ENCODE data around the gene RAD51B.

Gene RAD51B

DNA sequence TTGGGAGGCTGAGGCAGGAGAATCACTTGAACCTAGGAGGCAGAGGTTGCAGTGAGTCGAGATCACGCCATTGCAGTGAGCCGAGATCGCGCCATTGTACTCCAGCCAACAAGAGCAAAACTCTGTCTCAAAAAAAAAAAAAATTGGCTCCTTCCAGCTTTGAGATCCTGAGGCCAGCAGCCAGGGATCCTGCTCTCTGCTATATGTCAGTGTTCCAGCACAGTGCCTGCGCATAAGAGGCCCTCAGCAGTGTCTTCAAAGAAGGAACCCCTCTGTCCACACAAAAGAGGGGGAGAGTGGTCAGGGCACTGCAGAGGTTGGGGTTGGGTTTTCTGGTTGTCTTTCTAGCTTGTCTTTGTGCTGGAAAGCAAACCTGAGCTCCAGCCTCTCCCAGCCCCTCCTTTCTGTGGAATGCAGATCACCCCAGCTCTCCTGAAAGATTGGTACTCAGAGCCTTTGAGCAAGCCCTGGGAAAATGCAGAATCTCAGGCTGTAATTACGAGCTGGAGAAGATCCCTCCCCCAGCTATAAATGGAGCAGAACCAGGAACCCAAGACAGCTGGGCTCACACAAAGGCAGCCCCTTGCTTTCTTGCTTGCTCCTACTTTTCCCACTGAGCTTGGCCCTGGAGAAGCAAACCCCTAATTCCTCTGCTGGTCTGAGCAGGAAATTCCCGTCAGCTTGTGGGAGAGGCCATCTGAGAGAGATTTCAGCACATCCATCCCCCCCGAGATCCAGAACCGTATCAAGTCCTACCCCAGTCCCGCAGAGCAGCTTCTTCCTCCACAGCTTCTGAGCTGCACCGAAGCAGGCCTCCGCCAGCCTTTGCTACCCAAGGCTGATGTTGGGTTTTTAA lies 767.5 kb downstream of the RAD51B start:
- H3K4me3 ChIP-seq (replicated peaks; ENCODE audit: low read depth, low read length): no peak overlapping the region
- DNase-seq (ENCODE audit: low read depth): no peak
- TF ChIP-seq, protein P1, sequence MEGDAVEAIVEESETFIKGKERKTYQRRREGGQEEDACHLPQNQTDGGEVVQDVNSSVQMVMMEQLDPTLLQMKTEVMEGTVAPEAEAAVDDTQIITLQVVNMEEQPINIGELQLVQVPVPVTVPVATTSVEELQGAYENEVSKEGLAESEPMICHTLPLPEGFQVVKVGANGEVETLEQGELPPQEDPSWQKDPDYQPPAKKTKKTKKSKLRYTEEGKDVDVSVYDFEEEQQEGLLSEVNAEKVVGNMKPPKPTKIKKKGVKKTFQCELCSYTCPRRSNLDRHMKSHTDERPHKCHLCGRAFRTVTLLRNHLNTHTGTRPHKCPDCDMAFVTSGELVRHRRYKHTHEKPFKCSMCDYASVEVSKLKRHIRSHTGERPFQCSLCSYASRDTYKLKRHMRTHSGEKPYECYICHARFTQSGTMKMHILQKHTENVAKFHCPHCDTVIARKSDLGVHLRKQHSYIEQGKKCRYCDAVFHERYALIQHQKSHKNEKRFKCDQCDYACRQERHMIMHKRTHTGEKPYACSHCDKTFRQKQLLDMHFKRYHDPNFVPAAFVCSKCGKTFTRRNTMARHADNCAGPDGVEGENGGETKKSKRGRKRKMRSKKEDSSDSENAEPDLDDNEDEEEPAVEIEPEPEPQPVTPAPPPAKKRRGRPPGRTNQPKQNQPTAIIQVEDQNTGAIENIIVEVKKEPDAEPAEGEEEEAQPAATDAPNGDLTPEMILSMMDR (IDR thresholded peaks at IDR 0.05; ENCODE audit: low read length, missing control alignments): no peak

GRCh38 chr14:68587931-68588330 lies 768.4 kb downstream of the RAD51B start:
- no peak overlapping the region for H3K4me3 ChIP-seq (replicated peaks; ENCODE audit: low read depth, low read length)
- TF ChIP-seq, protein P1 (IDR thresholded peaks at IDR 0.05; ENCODE audit: low read length, missing control alignments): no peak
- DNase-seq (ENCODE audit: low read depth): no peak

- DNase-seq (ENCODE audit: low read depth): peak; percentile 86
- TF ChIP-seq, protein P1 (IDR thresholded peaks at IDR 0.05; ENCODE audit: low read length, missing control alignments): no peak
- H3K4me3 ChIP-seq (replicated peaks; ENCODE audit: low read depth, low read length): no peak overlapping the region
These were observed 770.0 kb downstream of the RAD51B start for GRCh38 chr14:68589447-68590200.

DNA sequence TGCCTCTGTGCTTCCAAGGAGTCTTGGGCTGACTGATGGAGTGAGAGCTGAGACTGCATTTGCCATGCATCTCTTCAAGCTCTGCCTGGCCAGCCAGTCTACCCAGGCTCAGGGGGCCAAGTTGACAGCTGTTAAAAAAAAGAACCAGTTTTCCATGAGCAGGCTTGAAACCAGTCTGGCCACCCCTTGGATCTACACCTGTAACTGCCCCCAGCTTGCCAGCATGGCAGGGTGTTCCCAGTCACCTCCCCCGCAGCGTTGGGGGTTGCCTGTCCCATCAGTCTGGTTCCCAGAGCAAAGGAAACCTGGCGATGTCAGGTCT lies 770.6 kb downstream of the RAD51B start:
- H3K4me3 ChIP-seq (replicated peaks; ENCODE audit: low read depth, low read length): no peak overlapping the region
- TF ChIP-seq, protein P1 (IDR thresholded peaks at IDR 0.05; ENCODE audit: low read length, missing control alignments): no peak

DNA sequence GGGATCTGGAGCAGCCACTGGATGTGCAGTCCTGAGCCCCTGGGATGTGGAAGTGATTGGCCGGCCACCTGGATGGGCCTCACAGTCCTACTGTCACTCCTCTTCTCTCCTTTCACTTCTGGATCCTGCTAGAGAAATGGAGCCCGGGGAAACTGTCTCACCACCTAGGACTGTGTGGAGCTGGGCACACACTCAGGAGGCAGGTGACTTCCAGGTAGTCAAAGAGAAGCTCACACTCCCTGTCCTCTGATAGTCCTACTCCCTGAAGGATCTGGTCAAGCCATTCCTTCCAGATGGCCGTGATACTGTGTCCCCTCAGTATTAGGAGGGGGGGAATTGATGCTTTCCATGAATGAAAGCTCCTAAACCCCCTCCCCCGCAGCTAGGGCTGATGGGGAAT lies 772.2 kb downstream of the RAD51B start:
- H3K4me3 ChIP-seq (replicated peaks; ENCODE audit: low read depth, low read length): no peak overlapping the region
- no peak for DNase-seq (ENCODE audit: low read depth)
- TF ChIP-seq, protein P1 (IDR thresholded peaks at IDR 0.05; ENCODE audit: low read length, missing control alignments): no peak

More for the DNA sequence above, 770.6 kb downstream of the RAD51B start:
- no peak for DNase-seq (ENCODE audit: low read depth)

DNA sequence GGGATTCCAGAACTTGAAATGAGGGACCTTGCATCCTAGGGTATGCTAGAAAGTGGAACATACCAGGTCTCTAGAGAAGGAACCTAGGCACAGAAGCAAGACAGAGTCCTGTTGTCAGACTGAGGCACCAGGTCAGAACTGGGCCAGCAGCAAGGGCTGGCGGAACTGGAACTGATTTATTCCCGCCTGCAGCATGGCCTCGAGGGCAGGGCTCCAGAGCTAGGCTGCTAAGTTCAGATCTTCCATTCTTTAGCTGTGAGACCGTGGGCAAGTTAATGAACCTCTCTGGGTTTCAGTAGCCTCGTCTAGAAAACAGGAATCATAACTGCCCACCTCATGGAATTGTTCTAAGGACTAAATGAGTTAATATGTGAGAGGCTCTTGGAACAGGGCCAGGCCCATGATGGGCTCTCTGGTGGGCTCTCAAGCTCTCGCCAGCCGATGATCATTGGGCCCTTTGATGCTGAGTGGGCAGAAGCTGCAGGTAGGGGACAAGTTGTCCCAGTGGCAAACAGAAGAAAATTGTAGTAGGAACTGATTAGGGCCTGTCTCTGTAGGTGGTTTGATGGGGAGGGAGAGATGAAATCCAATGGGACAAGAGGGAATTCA lies 773.5 kb downstream of the RAD51B start:
- no peak for DNase-seq (ENCODE audit: low read depth)
- H3K4me3 ChIP-seq (replicated peaks; ENCODE audit: low read depth, low read length): no peak overlapping the region
- TF ChIP-seq, protein P1 (IDR thresholded peaks at IDR 0.05; ENCODE audit: low read length, missing control alignments): no peak
